H1 (cell line): ENCODE measurements around the gene CASZ1.

Experiments used
- EP300 ChIP-seq, 2 experiments: IDR thresholded peaks; 1 replicate in 1 of 2; 2 replicates in 1 of 2; pipeline ENCODE4 v1.6.1; 2011 to 2012; ENCODE audit warnings: low read depth in 2 of 2, low read length in 2 of 2, mild to moderate bottlenecking in 2 of 2, borderline replicate concordance in 1 of 2, inconsistent platforms in 1 of 2, moderate library complexity in 1 of 2
- EZH2 ChIP-seq: fragments of 200-600 bp; sonication (generic); IDR thresholded peaks from 2 replicates; pipeline ENCODE4 v1.7.1; 2012; ENCODE audit warnings: low read depth, mild to moderate bottlenecking, moderate library complexity, low read length, inconsistent platforms; ENCODE audit not compliant: severe bottlenecking
- POLR2AphosphoS5 ChIP-seq: IDR thresholded peaks from 2 replicates; pipeline ENCODE4 v1.6.1; 2011; ENCODE audit warnings: low read depth, low read length
- RXRA ChIP-seq: IDR thresholded peaks from 2 replicates; pipeline ENCODE4 v1.6.1; 2011; ENCODE audit warnings: low read depth, mild to moderate bottlenecking, low read length, moderate library complexity; ENCODE audit not compliant: insufficient read depth
- TF ChIP-seq, protein P1 (sequence below), 3 experiments: IDR thresholded peaks; 1 replicate in 2 of 3; 2 replicates in 1 of 3; pipeline versions ENCODE4 v1.5.1 to v1.6.1; 2011; ENCODE audit warnings: low read length in 3 of 3, mild to moderate bottlenecking in 3 of 3, inconsistent platforms in 2 of 3, low read depth in 1 of 3, moderate library complexity in 1 of 3; ENCODE audit not compliant: insufficient read depth in 1 of 3; ENCODE audit errors: control extremely low read depth in 1 of 3

- TF ChIP-seq, protein P1, sequence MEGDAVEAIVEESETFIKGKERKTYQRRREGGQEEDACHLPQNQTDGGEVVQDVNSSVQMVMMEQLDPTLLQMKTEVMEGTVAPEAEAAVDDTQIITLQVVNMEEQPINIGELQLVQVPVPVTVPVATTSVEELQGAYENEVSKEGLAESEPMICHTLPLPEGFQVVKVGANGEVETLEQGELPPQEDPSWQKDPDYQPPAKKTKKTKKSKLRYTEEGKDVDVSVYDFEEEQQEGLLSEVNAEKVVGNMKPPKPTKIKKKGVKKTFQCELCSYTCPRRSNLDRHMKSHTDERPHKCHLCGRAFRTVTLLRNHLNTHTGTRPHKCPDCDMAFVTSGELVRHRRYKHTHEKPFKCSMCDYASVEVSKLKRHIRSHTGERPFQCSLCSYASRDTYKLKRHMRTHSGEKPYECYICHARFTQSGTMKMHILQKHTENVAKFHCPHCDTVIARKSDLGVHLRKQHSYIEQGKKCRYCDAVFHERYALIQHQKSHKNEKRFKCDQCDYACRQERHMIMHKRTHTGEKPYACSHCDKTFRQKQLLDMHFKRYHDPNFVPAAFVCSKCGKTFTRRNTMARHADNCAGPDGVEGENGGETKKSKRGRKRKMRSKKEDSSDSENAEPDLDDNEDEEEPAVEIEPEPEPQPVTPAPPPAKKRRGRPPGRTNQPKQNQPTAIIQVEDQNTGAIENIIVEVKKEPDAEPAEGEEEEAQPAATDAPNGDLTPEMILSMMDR (IDR thresholded peaks at IDR 0.05; ENCODE audit: control extremely low read depth in 1 of 3, insufficient read depth in 1 of 3, low read depth in 1 of 3, low read length in 3 of 3) = no peak
- TF ChIP-seq EP300 (IDR thresholded peaks at IDR 0.05; ENCODE audit: borderline replicate concordance in 1 of 2, low read depth in 2 of 2, low read length in 2 of 2) (no peak), EZH2 (no peak), POLR2AphosphoS5 (no peak), RXRA (no peak)
Measured at GRCh38 chr1:10626131-10626731, 170.2 kb downstream of the CASZ1 start.
